IPS-20b (cell line): ENCODE results near the gene TAOK2.
"Not testable (repeated sequence)": the region's sequence is repeated elsewhere in the genome, so short reads cannot be mapped to it uniquely, and the experiment has no call there.

Experiments
- H3K27ac ChIP-seq: one replicate; pipeline ENCODE4 v1.5.1; 2013; ENCODE audit warnings: low read length
- H3K27me3 ChIP-seq: 2 replicates; pipeline ENCODE4 v1.6.1; 2013; ENCODE audit warnings: mild to moderate bottlenecking, low read length, inconsistent platforms; ENCODE audit not compliant: insufficient read depth
- H3K36me3 ChIP-seq: 2 replicates; pipeline ENCODE4 v1.6.1; 2013; ENCODE audit warnings: low read depth, mild to moderate bottlenecking, inconsistent platforms, low read length, moderate library complexity; ENCODE audit not compliant: insufficient read depth
- H3K4me1 ChIP-seq: 2 replicates; pipeline ENCODE4 v1.6.1; 2013; ENCODE audit warnings: mild to moderate bottlenecking, control low read depth, inconsistent platforms, low read length, moderate library complexity; ENCODE audit not compliant: insufficient read depth
- H3K4me3 ChIP-seq: 2 replicates; pipeline ENCODE4 v1.5.1; 2013; ENCODE audit warnings: mild to moderate bottlenecking, low read length, inconsistent platforms
- H3K9ac ChIP-seq: 2 replicates; pipeline ENCODE4 v1.6.1; 2013; ENCODE audit warnings: low read depth, mild to moderate bottlenecking, inconsistent platforms, low read length, moderate library complexity
- H3K9me3 ChIP-seq: 2 replicates; pipeline ENCODE4 v1.6.1; 2013; ENCODE audit warnings: mild to moderate bottlenecking, low read depth, low read length, inconsistent platforms; ENCODE audit not compliant: insufficient read depth

The TAOK2 gene

DNA sequence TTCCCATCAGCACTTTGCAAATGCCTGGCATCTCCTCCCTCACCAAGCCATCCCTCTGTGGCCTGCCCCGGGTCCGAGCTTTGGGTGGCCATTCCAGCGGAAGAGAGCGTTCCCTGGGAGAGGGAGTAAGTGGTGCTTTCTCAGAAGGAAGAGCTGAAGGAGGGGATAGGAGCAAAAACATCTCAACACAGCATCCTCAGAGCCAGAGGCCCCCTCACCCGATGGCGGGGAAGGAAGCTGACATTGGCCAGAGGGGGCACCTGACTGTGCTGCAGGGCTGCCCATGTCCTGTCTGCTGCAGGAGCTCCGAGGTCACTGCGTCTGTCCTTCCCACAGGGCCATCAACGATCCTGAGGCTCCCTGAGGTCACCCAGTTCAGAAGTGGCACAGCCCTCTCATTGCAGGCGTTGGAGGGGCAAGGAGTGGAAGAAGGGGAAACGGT, 57.8 kb downstream of the TAOK2 start:
- H3K4me3 ChIP-seq: peak overlapping the region; percentile 77
- no peak overlapping the region for H3K27ac ChIP-seq
- H3K27me3 ChIP-seq: peaks cover 46% of the 10 kb centered on the region
- H3K9me3 ChIP-seq: no peaks in the 10 kb centered on the region
- H3K9ac ChIP-seq: peak overlapping the region; percentile 56; the same call in 1 of the 2 replicates
- H3K36me3 ChIP-seq: 0 out of 2 replicates have a peak, but pooled peaks cover 3% of the 10 kb centered on the region
- H3K4me1 ChIP-seq: peaks cover 11% of the 10 kb centered on the region; the same call in 1 of the 2 replicates

DNA sequence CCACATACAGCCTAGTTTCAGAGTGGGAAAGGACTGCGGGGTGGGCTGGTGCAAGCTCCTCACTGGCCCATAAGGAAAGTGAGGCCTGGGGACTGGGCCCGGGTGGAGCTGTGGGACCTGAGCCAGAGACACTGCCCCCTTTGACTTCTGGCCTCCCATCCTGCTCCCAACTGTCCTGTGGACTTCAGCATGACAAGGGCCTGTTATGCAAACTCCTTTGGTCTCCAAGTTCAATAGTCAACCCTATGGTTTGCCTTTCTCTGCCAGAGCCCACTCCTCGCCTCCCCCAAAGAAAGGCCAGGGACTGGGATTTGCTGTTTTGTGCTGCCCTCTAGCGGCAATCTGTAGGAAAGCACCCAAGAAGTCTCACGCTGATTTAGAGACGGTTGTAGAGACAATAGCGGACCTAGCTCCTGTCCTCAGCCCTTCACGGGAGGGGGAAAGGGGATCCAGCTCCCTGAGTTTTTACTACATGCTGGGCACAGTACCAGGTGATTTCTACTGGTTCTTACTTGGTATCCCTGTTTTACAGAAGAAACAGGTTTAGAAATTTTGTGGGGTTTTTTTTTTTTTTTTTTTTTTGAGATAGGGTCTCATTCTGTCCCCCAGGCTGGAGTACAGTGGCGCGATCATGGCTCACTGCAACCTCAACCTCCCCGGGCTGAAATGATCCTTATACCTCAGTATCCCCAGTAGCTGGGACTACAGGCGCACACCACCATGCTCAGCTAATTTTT, 58.6 kb downstream of the TAOK2 start:
- Histone ChIP-seq H3K27me3 (peaks cover 47% of the 10 kb centered on the region), H3K4me3 (peak overlapping the region; percentile 77; the same call in 1 of the 2 replicates), H3K27ac (no peak overlapping the region), H3K9ac (no peak overlapping the region), H3K36me3 (no peaks in the 10 kb centered on the region), H3K4me1 (peaks cover 11% of the 10 kb centered on the region; the same call in 1 of the 2 replicates), H3K9me3 (no peaks in the 10 kb centered on the region)

DNA sequence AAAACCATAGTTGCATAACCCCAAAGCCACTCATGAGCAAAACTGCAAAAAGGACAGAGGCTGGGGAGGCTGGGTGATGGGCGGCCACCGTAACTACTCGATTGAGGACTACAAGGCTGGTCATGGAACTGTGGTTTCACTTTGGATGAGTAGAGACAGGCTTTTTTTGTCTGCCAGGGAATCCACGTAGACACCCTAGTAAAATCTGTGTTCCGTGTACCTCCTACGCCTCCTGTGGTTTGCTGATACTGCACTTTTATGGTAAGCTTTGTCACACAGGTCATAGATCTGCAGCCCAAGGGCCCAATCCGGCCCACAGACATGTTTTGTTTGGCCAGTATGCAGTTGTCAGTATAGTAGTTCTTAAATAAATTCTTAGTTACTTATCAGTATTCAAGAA, 59.6 kb downstream of the TAOK2 start:
- no peak overlapping the region for H3K27ac ChIP-seq
- no peak overlapping the region for H3K9ac ChIP-seq
- no peaks in the 10 kb centered on the region for H3K9me3 ChIP-seq
- peaks cover 47% of the 10 kb centered on the region for H3K27me3 ChIP-seq
- H3K4me1 ChIP-seq: peaks cover 11% of the 10 kb centered on the region; the same call in 1 of the 2 replicates
- H3K4me3 ChIP-seq: no peak overlapping the region
- no peaks in the 10 kb centered on the region for H3K36me3 ChIP-seq

DNA sequence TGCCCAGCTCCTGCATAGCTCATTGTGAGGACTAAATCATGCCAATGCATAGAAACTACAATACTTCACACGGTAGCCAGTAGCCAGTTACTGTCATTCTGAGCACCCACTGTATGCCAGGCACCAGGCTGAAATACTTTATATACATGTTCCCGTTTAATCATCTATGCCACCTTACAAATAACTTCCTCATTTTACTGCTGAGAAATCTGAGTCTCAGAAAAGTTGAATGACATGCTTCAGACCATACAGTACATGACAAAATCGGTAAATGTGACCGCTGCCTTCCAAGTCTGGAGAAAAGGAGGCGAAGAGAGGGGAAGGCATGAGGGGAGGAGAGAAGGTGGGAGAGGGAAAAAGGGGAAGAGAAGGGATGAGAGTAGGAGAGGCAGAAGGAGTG, 66.6 kb downstream of the TAOK2 start:
- Histone ChIP-seq H3K4me3 (no peak overlapping the region), H3K27me3 (peaks cover 11% of the 10 kb centered on the region), H3K4me1 (no peaks in the 10 kb centered on the region), H3K27ac (no peak overlapping the region), H3K36me3 (no peaks in the 10 kb centered on the region), H3K9ac (no peak overlapping the region), H3K9me3 (no peaks in the 10 kb centered on the region)

DNA sequence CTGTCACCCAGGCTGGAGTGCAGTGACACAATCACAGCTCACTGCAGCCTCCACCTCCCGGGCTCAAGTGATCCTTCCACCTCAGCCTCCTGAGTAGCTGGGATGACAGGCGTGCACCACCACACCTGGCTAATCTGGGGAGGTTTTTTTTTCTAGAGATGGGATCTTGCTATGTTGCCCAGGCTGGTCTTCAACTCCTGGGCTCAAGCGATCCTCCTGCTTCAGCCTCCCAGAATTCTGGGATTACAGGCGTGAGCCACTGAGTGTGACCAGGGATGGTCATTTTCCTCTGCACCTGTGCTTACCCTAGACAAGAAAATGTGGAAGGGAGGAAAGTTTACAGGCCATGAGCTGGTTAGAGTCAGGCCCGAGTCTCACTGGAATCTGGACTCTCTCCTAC, 67.0 kb downstream of the TAOK2 start:
- H3K4me3 ChIP-seq, H3K27ac ChIP-seq, H3K27me3 ChIP-seq, H3K36me3 ChIP-seq, H3K4me1 ChIP-seq, H3K9ac ChIP-seq, H3K9me3 ChIP-seq: not testable (repeated sequence)

DNA sequence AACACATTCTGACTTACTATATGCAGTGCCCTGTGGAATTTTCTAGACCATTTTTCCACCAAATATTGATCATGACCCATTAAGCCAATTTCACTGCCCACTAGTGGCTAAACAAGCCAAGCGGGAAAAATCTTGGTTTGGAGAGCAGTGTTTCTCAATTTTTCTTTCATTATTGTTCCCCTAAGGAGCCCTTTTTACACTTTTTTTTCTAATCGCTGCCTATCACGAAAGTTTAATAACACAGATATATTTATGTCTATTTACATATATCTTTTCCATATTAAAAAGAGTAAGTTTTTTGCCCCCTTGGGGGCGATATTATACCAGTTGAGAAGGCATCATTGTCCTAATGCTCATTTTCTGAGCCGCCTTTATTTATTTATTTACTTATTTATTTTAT, 68.2 kb downstream of the TAOK2 start:
- no peaks in the 10 kb centered on the region for H3K9me3 ChIP-seq
- H3K9ac ChIP-seq: no peak overlapping the region
- no peaks in the 10 kb centered on the region for H3K4me1 ChIP-seq
- H3K27me3 ChIP-seq: no peaks in the 10 kb centered on the region
- no peaks in the 10 kb centered on the region for H3K36me3 ChIP-seq
- H3K27ac ChIP-seq: no peak overlapping the region
- H3K4me3 ChIP-seq: no peak overlapping the region
